NCI-H345 treated with DMSO at 0.1 percent for 48 hours (cell line): ENCODE measurements around the gene DPM2.

Source experiments
- DNase-seq: peaks from one replicate; lab custom pipeline; 2025; ENCODE audit not compliant: unreplicated experiment; lab: John Stamatoyannopoulos, UW

The DPM2 gene

GRCh38 chr9:127938298-127938690, 640 bp upstream of the DPM2 start:
- DNase-seq = no peak

GRCh38 chr9:127937056-127937387, 632 bp downstream of the DPM2 start:
- DNase-seq = no peak

GRCh38 chr9:127936347-127936852, 1.3 kb downstream of the DPM2 start:
- no peak for DNase-seq

- no peak for DNase-seq
These were observed 1.9 kb downstream of the DPM2 start for GRCh38 chr9:127935765-127936221.

- DNase-seq = no peak
These were observed 2.7 kb downstream of the DPM2 start for GRCh38 chr9:127934986-127935385.

- no peak for DNase-seq
These were observed 3.4 kb downstream of the DPM2 start for GRCh38 chr9:127934248-127934647.

- peak; percentile 40 for DNase-seq
These were observed 6.4 kb downstream of the DPM2 start for GRCh38 chr9:127931092-127931881.

- DNase-seq = peak; percentile 58
These were observed 7.2 kb downstream of the DPM2 start, which contains the start of gene PIP5KL1 for GRCh38 chr9:127930231-127931091. Gene PIP5KL1, minus strand, starts transcription at chr9:127930777. Its CDS starts 25 bp downstream, at chr9:127930752.

- no peak for DNase-seq
These were observed 8.1 kb downstream of the DPM2 start for GRCh38 chr9:127929625-127929979.

GRCh38 chr9:127928676-127929624, 8.7 kb downstream of the DPM2 start:
- DNase-seq = no peak

- DNase-seq = peak; percentile 7
These were observed 9.5 kb downstream of the DPM2 start for GRCh38 chr9:127927988-127928675.

GRCh38 chr9:127927201-127927987, 10.3 kb downstream of the DPM2 start:
- peak; percentile 10 for DNase-seq

- DNase-seq = no peak
These were observed 10.8 kb downstream of the DPM2 start for GRCh38 chr9:127926906-127927200.

- DNase-seq = no peak
These were observed 11.4 kb downstream of the DPM2 start for GRCh38 chr9:127925959-127926905.

- DNase-seq = no peak
These were observed 12.8 kb downstream of the DPM2 start for GRCh38 chr9:127924736-127925444.

GRCh38 chr9:127923771-127924170, 13.9 kb downstream of the DPM2 start:
- no peak for DNase-seq

- no peak for DNase-seq
These were observed 14.6 kb downstream of the DPM2 start for GRCh38 chr9:127923046-127923445.

GRCh38 chr9:127921557-127922120, 16.0 kb downstream of the DPM2 start:
- peak; percentile 26 for DNase-seq
